ENCODE measurements around the gene NFE2L1.
A peak's percentile ranks its signal among the peaks of the same experiment; 100 is the strongest.
"Not testable (repeated sequence)": the region's sequence is repeated elsewhere in the genome, so short reads cannot be mapped to it uniquely, and the experiment has no call there.

The NFE2L1 gene

GRCh38 chr17:48066656-48067055 is 18.5 kb downstream of the NFE2L1 start:
- peak overlapping the region; percentile 5 to 54 (median 19) for H3K27ac Mint-ChIP-seq
- TF ChIP-seq CTCF (IDR thresholded peaks at IDR 0.05; ENCODE audit: unreplicated experiment in 3 of 3) = no peak
- H3K4me3 Mint-ChIP-seq = no peak overlapping the region
- peaks cover 18% of the 10 kb centered on the region for H3K4me1 Mint-ChIP-seq
- peaks cover 64% of the 10 kb centered on the region for H3K36me3 Mint-ChIP-seq (ENCODE audit: low read depth)
- no peaks in the 10 kb centered on the region for H3K9me3 Mint-ChIP-seq
- H3K27me3 Mint-ChIP-seq (ENCODE audit: low read depth) = no peaks in the 10 kb centered on the region

GRCh38 chr17:48067245-48067644 is 19.1 kb downstream of the NFE2L1 start:
- TF ChIP-seq CTCF (IDR thresholded peaks at IDR 0.05; ENCODE audit: unreplicated experiment in 3 of 3) = no peak
- H3K27ac Mint-ChIP-seq = no peak overlapping the region
- no peaks in the 10 kb centered on the region for H3K9me3 Mint-ChIP-seq
- H3K36me3 Mint-ChIP-seq (ENCODE audit: low read depth) = peaks cover 64% of the 10 kb centered on the region
- H3K27me3 Mint-ChIP-seq (ENCODE audit: low read depth) = no peaks in the 10 kb centered on the region
- H3K4me3 Mint-ChIP-seq = no peak overlapping the region
- H3K4me1 Mint-ChIP-seq = peaks cover 18% of the 10 kb centered on the region

GRCh38 chr17:48067808-48068207 is 19.6 kb downstream of the NFE2L1 start:
- Mint-ChIP-seq H3K36me3 (ENCODE audit: low read depth) (peaks cover 62% of the 10 kb centered on the region), H3K4me1 (peaks cover 18% of the 10 kb centered on the region)
- not testable (repeated sequence) for H3K27ac Mint-ChIP-seq; H3K27me3 Mint-ChIP-seq (ENCODE audit: low read depth); H3K4me3 Mint-ChIP-seq; H3K9me3 Mint-ChIP-seq

- no peak overlapping the region for H3K4me3 Mint-ChIP-seq
- H3K27me3 Mint-ChIP-seq (ENCODE audit: low read depth) = no peaks in the 10 kb centered on the region
- no peaks in the 10 kb centered on the region for H3K9me3 Mint-ChIP-seq
- H3K27ac Mint-ChIP-seq = peak overlapping the region in 1 of 3 experiments; percentile 20
- H3K4me1 Mint-ChIP-seq = peaks cover 18% of the 10 kb centered on the region
- H3K36me3 Mint-ChIP-seq (ENCODE audit: low read depth) = peaks cover 69% of the 10 kb centered on the region
- TF ChIP-seq CTCF (IDR thresholded peaks at IDR 0.05; ENCODE audit: unreplicated experiment in 3 of 3) = peak; percentile 32 to 37 (median 33)
Measured at GRCh38 chr17:48068491-48068961, 20.4 kb downstream of the NFE2L1 start.

GRCh38 chr17:48070195-48070594 is 22.0 kb downstream of the NFE2L1 start:
- peaks cover 68% of the 10 kb centered on the region for H3K36me3 Mint-ChIP-seq (ENCODE audit: low read depth)
- peaks cover 16% of the 10 kb centered on the region for H3K4me1 Mint-ChIP-seq
- TF ChIP-seq CTCF (IDR thresholded peaks at IDR 0.05; ENCODE audit: unreplicated experiment in 3 of 3) = no peak
- no peaks in the 10 kb centered on the region for H3K27me3 Mint-ChIP-seq (ENCODE audit: low read depth)
- H3K9me3 Mint-ChIP-seq = no peaks in the 10 kb centered on the region
- H3K27ac Mint-ChIP-seq = peak overlapping the region in 1 of 3 experiments; percentile 28
- H3K4me3 Mint-ChIP-seq = no peak overlapping the region

- no peak for TF ChIP-seq CTCF (IDR thresholded peaks at IDR 0.05; ENCODE audit: unreplicated experiment in 3 of 3)
- Mint-ChIP-seq H3K4me1 (peaks cover 19% of the 10 kb centered on the region), H3K36me3 (ENCODE audit: low read depth) (peaks cover 67% of the 10 kb centered on the region), H3K27ac (no peak overlapping the region), H3K9me3 (no peaks in the 10 kb centered on the region), H3K4me3 (no peak overlapping the region), H3K27me3 (ENCODE audit: low read depth) (no peaks in the 10 kb centered on the region)
Measured at GRCh38 chr17:48071654-48072053, 23.5 kb downstream of the NFE2L1 start.

- Mint-ChIP-seq H3K4me1 (peaks cover 18% of the 10 kb centered on the region), H3K36me3 (ENCODE audit: low read depth) (peaks cover 62% of the 10 kb centered on the region), H3K27ac (peak overlapping the region; percentile 23 to 57 (median 26))
- H3K4me3 Mint-ChIP-seq; H3K9me3 Mint-ChIP-seq; H3K27me3 Mint-ChIP-seq (ENCODE audit: low read depth): not testable (repeated sequence)
Measured at GRCh38 chr17:48072811-48073210, 24.7 kb downstream of the NFE2L1 start.

- peaks cover 56% of the 10 kb centered on the region for H3K36me3 Mint-ChIP-seq (ENCODE audit: low read depth)
- not testable (repeated sequence) for H3K4me3 Mint-ChIP-seq; H3K9me3 Mint-ChIP-seq; H3K27me3 Mint-ChIP-seq (ENCODE audit: low read depth)
- peaks cover 18% of the 10 kb centered on the region for H3K4me1 Mint-ChIP-seq
- H3K27ac Mint-ChIP-seq = peak overlapping the region; percentile 81 to 96 (median 87)
Measured at GRCh38 chr17:48073566-48074094, 25.5 kb downstream of the NFE2L1 start.
